ENCODE measurements around the gene RCOR2.
"Not testable (repeated sequence)": the region's sequence is repeated elsewhere in the genome, so short reads cannot be mapped to it uniquely, and the experiment has no call there.

Gene RCOR2

DNA sequence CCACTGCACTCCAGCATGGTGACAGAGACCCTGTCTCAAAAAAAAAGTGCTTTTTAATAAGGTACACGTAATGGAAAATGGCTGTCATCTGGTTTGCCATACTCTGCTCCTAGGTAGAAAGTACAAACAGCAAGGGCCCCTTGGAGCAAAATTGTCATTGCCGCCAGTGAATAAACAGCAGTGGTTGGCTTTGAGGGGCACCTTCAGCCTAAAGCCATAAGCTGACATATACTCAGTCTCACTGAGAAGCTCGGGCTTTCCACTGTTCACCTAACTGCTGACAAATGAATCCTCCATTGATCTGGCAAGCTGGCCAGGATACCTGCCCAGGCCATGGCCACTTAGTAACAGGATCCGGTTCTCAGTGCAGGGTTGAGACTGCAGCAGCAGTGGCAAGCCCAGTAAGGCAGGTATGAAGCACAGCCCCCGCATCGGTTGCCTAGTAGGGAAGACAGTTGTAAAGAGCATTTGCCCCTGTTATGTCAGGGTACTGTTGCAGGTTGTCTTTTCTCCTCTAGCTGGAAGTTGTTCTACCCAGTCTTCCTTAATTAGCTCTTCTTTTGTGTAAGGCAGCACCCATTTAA is 39.2 kb downstream of the RCOR2 start:
- ATAC-seq (peak; percentile 78), DNase-seq (no peak)

GRCh38 chr11:63876616-63877015 is 40.3 kb downstream of the RCOR2 start:
- ATAC-seq = no peak
- DNase-seq = no peak

DNA sequence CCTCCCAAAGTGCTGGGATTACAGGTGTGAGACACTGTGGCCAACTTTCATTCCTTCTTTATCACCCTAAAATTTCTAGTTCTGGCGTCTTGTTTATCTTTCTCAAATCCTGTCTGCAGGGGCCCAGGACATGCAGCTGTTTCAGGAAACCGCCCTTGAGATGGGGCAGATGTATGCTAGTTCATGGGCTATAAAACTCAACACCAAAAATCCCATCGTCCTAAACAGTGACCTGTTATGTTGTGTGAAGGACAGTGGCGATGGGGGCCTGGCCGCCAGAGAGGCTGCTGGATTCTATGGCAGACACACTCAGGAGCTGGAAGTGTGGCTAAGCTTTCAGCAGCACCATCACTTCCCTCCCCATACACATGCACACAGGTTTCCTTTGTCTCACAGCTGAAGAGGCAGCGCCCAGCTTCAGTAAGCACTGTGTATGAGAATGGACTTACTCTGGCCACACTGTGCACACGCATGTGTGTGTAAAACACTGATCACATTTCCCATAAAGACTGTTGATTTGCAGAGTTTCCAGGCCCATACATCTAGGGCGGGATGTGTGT is 41.4 kb downstream of the RCOR2 start:
- DNase-seq (no peak), ATAC-seq (no peak)

- no peak for DNase-seq
- no peak for ATAC-seq
Measured at GRCh38 chr11:63874511-63874910, 42.5 kb downstream of the RCOR2 start.

- DNase-seq (no peak), ATAC-seq (no peak)
Measured at GRCh38 chr11:63873311-63873710, 43.7 kb downstream of the RCOR2 start.

DNA sequence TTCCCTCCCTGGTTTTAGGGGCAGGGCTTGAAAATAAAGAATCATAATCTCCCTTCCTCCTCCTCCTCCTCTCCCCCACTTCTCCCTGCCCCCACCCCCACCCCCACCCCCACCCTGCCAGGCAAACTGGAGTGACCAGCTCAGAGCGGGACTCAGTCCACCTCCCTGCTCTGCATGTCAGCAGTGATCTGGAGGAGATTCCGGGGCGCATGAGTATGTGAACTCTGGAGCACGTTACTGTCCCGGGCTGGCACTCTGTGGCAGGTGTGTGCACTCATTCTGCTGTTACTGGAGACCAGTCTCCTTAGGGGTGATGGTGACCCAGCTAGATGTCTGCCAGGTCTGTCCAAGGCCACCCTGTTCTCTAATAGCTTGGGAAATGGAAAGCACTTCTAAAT is 44.2 kb downstream of the RCOR2 start:
- ATAC-seq (no peak), DNase-seq (no peak)

DNA sequence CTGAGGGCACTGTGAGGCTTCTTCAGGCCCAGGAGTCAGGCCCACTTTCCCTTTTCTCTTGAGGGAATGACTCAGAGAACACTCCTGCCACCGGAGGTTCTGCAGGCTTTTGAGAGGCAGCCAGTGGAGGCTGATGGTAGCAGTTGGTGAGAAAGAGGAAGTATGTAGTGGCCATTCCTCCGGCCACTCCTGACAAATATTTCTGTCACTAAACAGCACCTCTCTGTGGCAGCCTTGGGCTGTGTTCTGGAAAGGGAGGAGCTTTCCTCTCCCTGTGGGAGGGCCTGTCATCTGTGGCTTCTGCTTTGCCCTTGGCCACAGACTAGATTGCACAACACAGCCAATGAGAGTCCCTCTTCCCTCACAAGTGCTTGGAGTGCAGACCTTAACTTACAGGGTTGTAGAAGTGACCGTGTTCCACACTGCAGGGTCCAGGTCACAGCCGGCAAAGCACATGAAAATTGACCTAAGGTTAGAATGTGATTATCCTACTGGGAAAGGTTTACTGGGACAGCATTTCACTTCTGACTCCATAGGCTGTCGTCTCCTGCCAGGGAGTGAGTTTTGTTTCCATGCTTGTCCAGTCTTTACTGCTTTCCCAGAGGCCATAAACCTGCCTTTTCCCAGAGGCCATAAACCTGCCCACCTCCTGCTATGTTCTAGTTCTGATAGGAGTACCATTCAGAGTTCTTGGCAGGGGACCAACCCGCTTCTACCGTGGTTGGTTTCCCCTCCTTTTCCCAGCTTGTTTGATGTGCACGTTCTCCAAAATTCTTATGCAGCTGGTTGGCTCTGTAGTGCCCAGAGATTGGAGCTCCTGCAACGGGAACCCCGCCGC is 44.8 kb downstream of the RCOR2 start:
- ATAC-seq (peak; percentile 71), DNase-seq (peak; percentile 54)

DNA sequence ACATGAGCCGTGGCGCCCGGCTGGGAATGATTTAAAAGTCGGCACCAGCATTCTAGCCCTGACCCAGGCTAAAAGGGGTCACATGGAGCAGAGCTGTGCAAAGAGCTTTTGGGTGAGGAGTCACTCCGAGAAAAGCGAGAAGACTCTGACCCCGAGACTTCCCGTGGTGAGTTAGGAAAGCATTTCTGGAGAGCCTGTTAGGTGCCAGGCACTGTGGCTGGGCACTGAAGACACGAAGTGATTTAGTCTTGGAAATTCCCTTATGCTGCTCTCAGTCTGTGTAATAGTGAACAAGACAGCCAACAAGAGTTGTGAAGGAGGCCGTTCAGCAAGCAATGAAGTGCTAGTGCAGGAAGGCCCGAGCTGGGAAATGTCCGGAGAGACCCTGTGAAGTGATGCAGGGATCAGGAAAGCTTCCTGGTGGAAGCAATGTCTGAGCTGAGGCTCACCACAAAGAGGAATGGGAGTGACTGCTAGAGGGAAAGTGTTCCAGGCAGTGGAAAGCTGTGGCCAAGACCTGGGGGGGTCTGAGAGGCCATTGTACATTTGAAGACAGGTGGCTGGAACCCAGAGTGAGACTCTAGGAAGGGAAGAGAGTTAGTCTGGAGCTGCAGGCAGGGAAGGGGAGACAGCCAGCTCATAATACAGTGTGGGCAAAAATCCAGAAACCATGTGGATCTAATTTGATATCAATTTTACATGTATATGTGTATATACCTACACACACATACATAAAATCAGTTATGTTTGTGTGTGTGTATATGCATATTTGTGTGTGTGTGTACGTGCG is 46.4 kb downstream of the RCOR2 start:
- DNase-seq = no peak
- ATAC-seq = peak; percentile 22

GRCh38 chr11:63869683-63870082 is 47.3 kb downstream of the RCOR2 start:
- DNase-seq (peak; percentile 47), ATAC-seq (peak; percentile 32)

DNA sequence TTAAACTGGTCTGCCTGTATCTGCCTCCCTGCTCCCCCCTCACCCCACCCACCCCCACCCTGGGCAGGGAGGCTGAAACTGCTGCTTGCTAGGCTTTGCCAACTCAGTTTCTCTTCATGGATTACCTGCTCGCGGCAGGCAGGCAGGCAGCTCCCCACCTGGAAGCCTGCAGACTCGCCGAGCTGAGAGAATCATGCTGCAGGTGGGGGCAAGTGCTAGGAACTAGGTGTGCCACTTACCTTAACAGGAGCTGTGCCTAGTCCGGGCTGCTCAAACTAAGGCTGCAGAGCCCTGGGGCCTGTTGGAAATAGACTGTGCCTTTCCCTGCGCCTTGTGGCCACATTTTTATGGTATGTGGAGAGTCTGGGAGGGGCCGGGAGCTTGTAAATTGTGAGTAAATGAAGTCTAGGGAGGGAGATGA is 47.8 kb downstream of the RCOR2 start:
- no peak for DNase-seq
- ATAC-seq = no peak

DNA sequence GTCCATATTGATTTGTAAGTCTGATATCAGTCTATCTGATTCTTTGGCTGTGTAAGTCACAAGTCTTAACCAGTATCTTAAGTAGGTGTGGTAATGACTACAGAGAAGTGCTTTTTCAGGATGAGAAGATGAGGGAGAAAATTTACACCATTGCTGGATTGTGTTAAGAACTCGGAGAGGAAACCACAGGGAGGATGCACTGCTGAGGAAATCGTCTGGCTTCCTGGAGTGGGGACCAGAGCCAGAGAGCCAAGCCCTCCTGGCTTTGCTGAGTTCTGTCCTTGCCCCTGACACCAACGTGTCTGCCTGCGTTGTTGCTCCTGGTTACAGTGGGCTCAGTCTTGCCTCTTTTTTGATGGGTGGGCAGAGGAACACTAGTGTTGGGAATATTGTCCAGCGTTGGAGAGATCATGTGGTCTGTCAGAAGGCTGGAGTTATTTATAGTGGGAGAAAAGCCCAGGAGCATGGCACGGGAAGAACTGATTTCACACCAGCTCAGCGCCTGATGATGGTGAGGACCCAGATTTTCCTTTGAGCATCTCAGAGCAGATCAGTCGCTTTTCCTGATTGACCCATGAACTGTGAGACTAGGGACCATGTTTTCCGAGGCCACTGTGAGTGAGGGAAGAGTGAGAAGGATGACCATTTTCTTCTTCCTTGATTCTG is 48.4 kb downstream of the RCOR2 start:
- ATAC-seq = no peak
- no peak for DNase-seq

GRCh38 chr11:63867511-63867910 is 49.5 kb downstream of the RCOR2 start:
- DNase-seq (no peak), ATAC-seq (no peak)

DNA sequence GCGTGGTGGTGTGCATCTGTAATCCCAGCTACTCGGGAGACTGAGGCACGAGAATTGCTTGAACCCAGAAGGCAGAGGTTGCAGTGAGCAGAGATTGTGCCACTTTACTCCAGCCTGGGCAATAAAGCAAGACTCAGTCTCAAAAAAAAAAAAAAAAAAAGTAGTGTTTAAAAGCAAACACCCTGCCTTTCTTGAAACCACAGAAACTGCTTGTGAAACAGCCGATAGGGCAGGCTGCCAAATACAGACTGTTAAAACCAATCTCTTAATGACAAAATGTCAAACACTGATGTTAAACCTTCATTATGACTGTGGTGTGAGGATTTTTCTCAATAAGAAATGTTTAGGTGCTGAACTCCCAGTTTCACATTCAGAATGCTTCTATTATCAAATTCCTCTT is 50.8 kb downstream of the RCOR2 start:
- DNase-seq (peak; percentile 79), ATAC-seq (peak; percentile 85)

- ATAC-seq, DNase-seq: not testable (repeated sequence)
Measured at GRCh38 chr11:63863620-63864019, 53.3 kb downstream of the RCOR2 start.

DNA sequence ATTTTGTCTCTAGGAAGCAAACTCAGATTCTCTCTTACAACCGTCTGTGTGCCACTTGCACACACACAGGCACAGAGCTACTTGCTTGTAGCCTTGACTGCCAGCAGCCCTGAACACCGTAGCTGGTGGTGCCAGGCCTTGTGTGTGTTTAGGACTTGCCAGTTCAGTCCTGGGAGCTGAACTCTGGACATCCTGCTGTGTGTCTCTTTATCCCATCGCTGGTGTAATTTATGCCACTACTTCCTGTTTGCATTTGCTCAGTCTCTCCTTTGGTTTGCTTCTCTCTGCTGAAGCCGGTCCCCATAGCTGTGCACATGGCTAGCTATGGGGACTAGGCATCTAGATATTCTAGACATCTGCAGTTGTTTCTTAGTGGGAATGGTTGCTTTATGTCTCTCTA is 54.0 kb downstream of the RCOR2 start:
- no peak for DNase-seq
- ATAC-seq = no peak
